Neutrophil (primary cell): ENCODE data around the gene PSMB10.

Experiments used
- H3K27ac ChIP-seq: fragments of 200-600 bp; sonication (generic); 2 replicates; pipeline ENCODE4 v1.5.1; 2016; ENCODE audit warnings: mild to moderate bottlenecking, moderate library complexity
- H3K27me3 ChIP-seq: fragments of 200-600 bp; sonication (generic); 2 replicates; pipeline ENCODE4 v1.6.0; 2016; ENCODE audit warnings: mild to moderate bottlenecking
- H3K36me3 ChIP-seq: fragments of 200-600 bp; sonication (generic); 2 replicates; pipeline ENCODE4 v1.5.1; 2017
- H3K4me1 ChIP-seq, 2 experiments: fragments of 200-600 bp in 1 of 2; sonication (generic) in 1 of 2; 1 replicate in 1 of 2; 2 replicates in 1 of 2; pipeline versions ENCODE4 v1.5.1 to v1.6.1; 2013 to 2016; ENCODE audit warnings: low read depth in 1 of 2, low read length in 1 of 2, mild to moderate bottlenecking in 1 of 2, moderate library complexity in 1 of 2; ENCODE audit not compliant: control insufficient read depth in 1 of 2, insufficient read depth in 1 of 2
- H3K4me3 ChIP-seq, 2 experiments: fragments of 200-600 bp in 1 of 2; sonication (generic) in 1 of 2; 1 replicate in 1 of 2; 2 replicates in 1 of 2; pipeline ENCODE4 v1.5.1; 2013 to 2016; ENCODE audit warnings: low read depth in 1 of 2, low read length in 1 of 2, mild to moderate bottlenecking in 1 of 2, moderate library complexity in 1 of 2
- H3K9me3 ChIP-seq: fragments of 200-600 bp; sonication (generic); 2 replicates; pipeline ENCODE4 v1.5.1; 2016
- CTCF ChIP-seq: fragments of 200-600 bp; sonication (generic); IDR thresholded peaks from 2 replicates; pipeline ENCODE4 v1.5.1; 2016; ENCODE audit warnings: antibody characterized with exemption

PSMB10 gene

DNA sequence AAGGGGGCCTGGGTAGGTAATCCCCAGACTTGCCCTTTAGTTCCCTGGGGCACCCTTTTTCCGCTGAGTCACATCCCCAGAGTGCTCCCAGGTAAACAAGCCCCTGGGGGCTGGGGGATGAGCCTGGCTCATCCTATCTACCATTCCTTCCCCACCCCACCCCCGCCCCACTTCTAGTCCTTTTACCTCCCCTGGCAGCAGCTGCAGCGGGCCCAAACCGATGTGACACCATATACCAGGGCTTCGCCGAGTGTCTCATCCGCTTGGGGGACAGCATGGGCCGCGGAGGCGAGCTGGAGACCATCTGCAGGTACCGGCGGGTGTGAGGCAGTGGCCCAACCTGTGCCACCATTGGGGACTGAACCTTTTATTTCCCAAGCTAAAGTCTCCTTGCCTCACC, 51.1 kb downstream of the PSMB10 start:
- no peaks in the 10 kb centered on the region for H3K9me3 ChIP-seq
- H3K4me1 ChIP-seq: no peaks in the 10 kb centered on the region
- peaks cover 64% of the 10 kb centered on the region for H3K36me3 ChIP-seq
- H3K27me3 ChIP-seq: no peaks in the 10 kb centered on the region
- no peak overlapping the region for H3K4me3 ChIP-seq
- H3K27ac ChIP-seq: no peak overlapping the region
- TF ChIP-seq CTCF: no peak

DNA sequence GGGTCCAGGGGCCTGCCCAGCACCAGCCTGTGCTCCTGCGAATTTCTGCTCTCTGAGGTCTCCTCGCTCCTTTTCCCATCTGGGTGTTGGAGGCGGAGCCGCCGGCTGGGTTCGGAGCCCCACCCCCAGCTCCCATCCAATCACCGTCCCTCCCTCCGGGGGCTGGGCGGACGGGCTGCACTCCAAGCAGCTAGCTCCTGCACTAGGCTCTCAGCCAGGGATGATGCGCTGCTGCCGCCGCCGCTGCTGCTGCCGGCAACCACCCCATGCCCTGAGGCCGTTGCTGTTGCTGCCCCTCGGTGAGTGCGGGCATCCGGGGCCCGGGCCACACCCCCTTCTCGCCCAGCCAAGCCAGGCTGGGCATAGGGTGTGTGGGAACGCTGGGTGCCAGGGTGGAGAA, 52.0 kb downstream of the PSMB10 start, which contains the start of gene NRN1L:
Gene NRN1L (plus strand): TSS at position 202 of the 400 bp plus-strand sequence. CDS start 19 bp downstream, at position 221.
- no peak within 1 kb of the TSS for H3K4me3 ChIP-seq
- peaks cover 73% of the 10 kb centered on the region for H3K36me3 ChIP-seq
- no peaks in the 10 kb centered on the region for H3K9me3 ChIP-seq
- no peak for TF ChIP-seq CTCF
- H3K4me1 ChIP-seq: no peaks in the 10 kb centered on the region
- H3K27ac ChIP-seq: peak within 1 kb of the TSS; percentile 15
- no peaks in the 10 kb centered on the region for H3K27me3 ChIP-seq
